Hepatocyte (in vitro differentiated cells): ENCODE measurements around the gene MDGA2.

Source experiments
- CTCF ChIP-seq: fragments of 200-600 bp; sonication (generic); IDR thresholded peaks from 2 replicates; pipeline ENCODE4 v1.5.1; 2016; ENCODE audit warnings: antibody characterized with exemption, mild to moderate bottlenecking; ENCODE audit not compliant: poor library complexity
- EZH2 ChIP-seq: fragments of 200-600 bp; sonication (generic); IDR thresholded peaks from 2 replicates; pipeline ENCODE4 v1.6.1; 2016; ENCODE audit warnings: antibody characterized with exemption, mild to moderate bottlenecking, borderline replicate concordance

DNA sequence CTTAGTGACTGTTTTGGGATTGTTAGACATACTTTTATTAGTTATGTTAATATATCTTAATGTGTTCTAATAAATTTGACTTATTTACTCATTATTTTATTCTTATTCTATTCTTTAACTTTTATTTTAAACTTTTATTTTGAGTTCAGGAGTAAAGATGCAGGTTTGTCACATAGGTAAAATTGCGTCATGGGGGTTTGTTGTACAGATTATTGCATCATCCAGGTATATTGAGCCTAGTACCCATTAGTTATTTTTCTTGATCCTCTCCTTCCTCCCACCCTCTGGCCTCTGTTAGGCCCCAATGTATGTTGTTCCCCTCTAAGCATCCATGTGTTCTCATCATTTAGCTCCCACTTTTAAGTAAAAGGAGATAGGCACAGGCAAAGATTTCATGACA is 495.5 kb downstream of the MDGA2 start:
- no peak for TF ChIP-seq CTCF
- no peak for TF ChIP-seq EZH2
